WTC11 (cell line): Measurements from ENCODE around the gene MRPL19.

Experiments used
- FOXJ3 ChIP-seq: sonication (generic); formaldehyde crosslinking; IDR thresholded peaks from 2 replicates; pipeline ENCODE4 v1.9.0; 2021; ENCODE audit warnings: missing genetic modification reagents, mild to moderate bottlenecking, borderline replicate concordance
- JUN ChIP-seq: sonication (generic); formaldehyde crosslinking; IDR thresholded peaks from 2 replicates; pipeline ENCODE4 v1.8.0; 2023; ENCODE audit warnings: mild to moderate bottlenecking, missing genetic modification reagents
- SMAD4 ChIP-seq: sonication (generic); formaldehyde crosslinking; IDR thresholded peaks from 2 replicates; pipeline ENCODE4 v1.8.0; 2022; ENCODE audit warnings: mild to moderate bottlenecking, missing genetic modification reagents
- TEAD4 ChIP-seq: sonication (generic); formaldehyde crosslinking; IDR thresholded peaks from 2 replicates; pipeline ENCODE4 v1.8.0; 2022; ENCODE audit warnings: mild to moderate bottlenecking, missing genetic modification reagents
- ZBTB21 ChIP-seq: sonication (generic); formaldehyde crosslinking; IDR thresholded peaks from 2 replicates; pipeline ENCODE4 v1.8.1; 2023; ENCODE audit warnings: mild to moderate bottlenecking, missing genetic modification reagents, borderline replicate concordance
- TF ChIP-seq, protein P1 (sequence below): fragments of 200-600 bp; IDR thresholded peaks from 2 replicates; pipeline ENCODE4 v1.8.0; 2022; ENCODE audit warnings: antibody characterized with exemption

DNA sequence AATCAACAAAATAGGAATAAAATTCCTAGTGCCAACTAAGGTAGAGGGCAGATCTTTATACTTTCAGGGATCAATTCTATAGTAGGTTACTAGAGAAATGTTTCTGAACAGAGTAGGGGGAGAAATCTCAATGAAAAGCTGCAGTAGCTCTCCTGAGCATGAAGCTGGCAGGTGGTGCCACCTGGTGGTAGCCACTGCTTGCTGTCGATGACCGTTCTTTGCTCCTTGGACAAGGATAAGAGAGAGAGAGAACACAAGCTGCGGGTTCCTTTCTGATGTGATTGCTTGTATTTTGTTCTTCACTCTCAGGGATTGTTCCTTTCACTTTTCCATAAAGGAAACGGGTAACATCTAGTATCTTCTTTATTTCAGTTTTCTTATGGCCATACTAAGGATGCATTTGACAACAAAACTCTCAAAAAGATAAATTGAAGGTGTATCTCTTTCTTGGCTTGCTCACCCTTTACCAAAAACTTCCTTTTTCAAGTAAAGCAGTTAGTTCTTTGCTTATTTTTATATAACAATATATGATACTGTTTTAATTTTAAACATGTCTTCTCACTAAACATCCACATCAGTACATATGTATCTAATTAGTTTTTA lies 18.6 kb upstream of the MRPL19 start:
- TF ChIP-seq TEAD4 (no peak), SMAD4 (CRISPR knock-in tag) (no peak), FOXJ3 (CRISPR knock-in tag) (no peak), ZBTB21 (no peak), JUN (CRISPR knock-in tag) (no peak)
- TF ChIP-seq, protein P1, sequence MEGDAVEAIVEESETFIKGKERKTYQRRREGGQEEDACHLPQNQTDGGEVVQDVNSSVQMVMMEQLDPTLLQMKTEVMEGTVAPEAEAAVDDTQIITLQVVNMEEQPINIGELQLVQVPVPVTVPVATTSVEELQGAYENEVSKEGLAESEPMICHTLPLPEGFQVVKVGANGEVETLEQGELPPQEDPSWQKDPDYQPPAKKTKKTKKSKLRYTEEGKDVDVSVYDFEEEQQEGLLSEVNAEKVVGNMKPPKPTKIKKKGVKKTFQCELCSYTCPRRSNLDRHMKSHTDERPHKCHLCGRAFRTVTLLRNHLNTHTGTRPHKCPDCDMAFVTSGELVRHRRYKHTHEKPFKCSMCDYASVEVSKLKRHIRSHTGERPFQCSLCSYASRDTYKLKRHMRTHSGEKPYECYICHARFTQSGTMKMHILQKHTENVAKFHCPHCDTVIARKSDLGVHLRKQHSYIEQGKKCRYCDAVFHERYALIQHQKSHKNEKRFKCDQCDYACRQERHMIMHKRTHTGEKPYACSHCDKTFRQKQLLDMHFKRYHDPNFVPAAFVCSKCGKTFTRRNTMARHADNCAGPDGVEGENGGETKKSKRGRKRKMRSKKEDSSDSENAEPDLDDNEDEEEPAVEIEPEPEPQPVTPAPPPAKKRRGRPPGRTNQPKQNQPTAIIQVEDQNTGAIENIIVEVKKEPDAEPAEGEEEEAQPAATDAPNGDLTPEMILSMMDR: peak; percentile 78
